ENCODE data around the gene FAM216B. TPM values are rescaled to one million over a fixed set of nuclear protein-coding genes. Genes with fewer than 3 reads are reported as not detected.

FAM216B gene
- polyA plus RNA-seq, 3 donors, result not detected

DNA sequence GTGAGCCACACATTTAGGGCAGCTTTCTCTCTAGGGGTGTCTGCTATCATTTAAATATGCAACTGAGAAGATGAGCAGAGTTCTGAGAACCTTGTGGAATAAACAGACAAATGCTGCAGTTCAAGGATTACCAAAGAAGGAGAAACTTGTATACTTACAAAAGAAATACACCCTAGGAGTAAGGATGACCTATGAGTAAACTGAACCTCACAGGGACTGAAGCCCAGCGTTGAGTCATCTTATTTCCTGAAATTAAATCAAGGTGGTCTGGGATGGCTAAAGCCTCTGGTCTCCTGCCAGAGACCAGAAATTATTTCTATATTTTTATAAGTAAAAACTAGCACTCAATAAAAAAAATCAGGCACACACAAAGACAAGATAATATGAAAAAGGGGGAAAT, 40.1 kb downstream of the FAM216B start:
- DNase-seq (ENCODE audit: low read depth in 3 of 3, low spot score in 2 of 3), result no peak

DNA sequence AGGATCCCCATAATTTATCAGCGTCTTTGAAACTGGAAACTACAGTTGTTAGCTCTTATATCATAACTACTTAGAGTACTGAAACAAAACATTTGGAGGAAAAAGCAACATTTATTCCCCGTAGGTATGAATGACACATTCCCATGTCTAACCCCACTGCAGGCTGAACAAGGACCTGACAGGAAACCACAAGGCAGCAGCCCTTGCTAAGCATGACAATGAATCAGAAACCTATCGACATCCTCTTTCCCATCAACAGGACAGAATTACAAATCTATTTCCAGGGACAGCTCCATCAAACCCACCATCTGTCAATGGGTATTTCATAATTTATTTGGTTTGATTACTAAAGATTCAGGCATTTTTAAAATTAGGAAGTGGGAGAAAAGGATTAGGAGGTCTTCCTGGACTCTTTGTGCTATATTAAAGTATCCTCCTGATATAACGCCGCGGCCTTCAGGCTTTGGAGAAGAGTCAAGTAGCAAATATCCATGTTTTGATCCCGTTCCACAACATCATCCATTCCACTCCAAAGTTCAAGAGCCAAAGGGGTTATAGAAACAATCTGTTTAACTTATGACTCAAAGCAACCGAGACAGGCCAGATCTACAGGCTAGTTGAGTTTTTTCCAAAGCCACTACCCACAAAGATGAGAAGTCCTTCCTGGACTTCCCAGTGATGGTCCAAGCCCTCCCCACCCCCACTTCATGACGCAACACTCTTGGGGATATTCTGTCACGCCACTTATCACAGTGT, 51.1 kb downstream of the FAM216B start:
- DNase-seq (ENCODE audit: low read depth in 3 of 3, low spot score in 2 of 3), result no peak

DNA sequence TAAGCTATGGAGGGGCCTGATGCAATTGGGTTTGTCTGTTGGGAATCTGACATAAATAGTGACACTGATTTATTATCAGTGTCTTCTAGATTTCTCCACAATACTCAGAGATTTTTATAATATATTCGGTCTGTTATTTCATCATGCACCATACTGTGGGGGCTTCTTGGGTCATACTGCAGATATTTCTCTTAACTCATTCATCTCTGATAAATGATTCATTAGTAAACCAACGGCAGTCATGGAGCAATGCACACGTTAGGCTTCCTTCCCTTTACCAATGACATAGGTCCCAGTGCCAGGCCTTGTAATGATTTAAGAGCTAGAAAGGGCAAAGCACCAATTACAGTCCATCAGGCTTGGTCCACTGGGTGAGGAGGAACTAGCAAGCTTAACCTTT, 53.6 kb downstream of the FAM216B start:
- DNase-seq (ENCODE audit: low read depth in 3 of 3, low spot score in 2 of 3), result no peak

DNA sequence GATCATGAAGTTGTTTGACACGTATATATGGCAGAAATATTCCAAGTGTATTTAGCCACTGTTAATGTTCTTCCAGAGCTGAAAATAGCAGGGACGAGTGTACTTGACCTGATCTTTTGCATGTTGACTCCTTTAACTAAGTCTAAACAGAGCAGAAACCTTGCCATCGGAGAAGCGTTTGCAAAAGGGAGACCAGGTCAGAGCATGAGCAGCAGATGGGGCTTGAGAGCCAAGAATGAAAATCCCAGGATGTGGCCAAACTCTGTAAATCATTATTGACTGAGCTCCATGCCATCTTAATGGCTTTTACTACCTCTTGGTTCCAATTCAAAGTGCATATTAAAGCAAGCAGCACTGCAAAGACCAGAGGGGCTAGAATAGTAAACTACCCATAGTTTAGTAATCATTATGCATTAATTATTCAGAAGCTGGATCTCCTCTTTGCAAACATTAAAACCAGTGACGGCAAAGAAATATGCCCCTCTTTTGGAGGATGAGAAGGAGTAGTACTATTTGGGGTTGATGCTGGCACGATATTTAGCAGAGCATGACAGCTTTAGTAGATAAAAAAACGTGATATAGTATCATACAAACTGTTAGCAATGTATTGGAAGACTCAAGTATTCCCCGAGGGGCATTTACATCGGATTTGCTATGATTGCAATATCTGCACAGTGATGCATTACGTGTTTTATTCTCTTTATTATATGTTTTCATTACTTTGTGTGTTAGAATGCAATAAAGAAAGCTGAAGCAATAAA, 55.7 kb downstream of the FAM216B start:
- DNase-seq (ENCODE audit: low read depth in 3 of 3, low spot score in 2 of 3), result peak in 1 of 3 donors; percentile 26

Other genes with a start within 250 kb of the FAM216B start
- gene TNFSF11, start 207.4 kb upstream of the FAM216B start, polyA plus RNA-seq (ENCODE audit: insufficient read length in 3 of 3), result under 1 TPM; 0.32 to 0.60 (median 0.47) TPM
- 10 to 100 TPM; 13.6 to 15.9 (median 15.0) TPM for gene EPSTI1, start 210.7 kb downstream of the FAM216B start, polyA plus RNA-seq (ENCODE audit: insufficient read length in 3 of 3)
- gene DNAJC15, start 242.0 kb downstream of the FAM216B start, polyA plus RNA-seq (ENCODE audit: insufficient read length in 3 of 3), result 10 to 100 TPM; 21.2 to 31.3 (median 30.2) TPM